Loucy (cell line): ENCODE measurements around the gene SMIM3.

ENCODE experiments used
- H2AFZ ChIP-seq: fragments of 200-600 bp; sonication (generic); 2 replicates; pipeline ENCODE4 v1.6.0; 2016; ENCODE audit warnings: antibody characterized with exemption, mild to moderate bottlenecking, low read length, moderate library complexity
- H3F3A ChIP-seq: fragments of 200-600 bp; 2 replicates; pipeline ENCODE4 v1.6.0; 2016; ENCODE audit warnings: antibody characterized with exemption, low read depth, mild to moderate bottlenecking
- H3K27me3 ChIP-seq: fragments of 200-600 bp; sonication (generic); 2 replicates; pipeline ENCODE4 v1.6.1; 2014; ENCODE audit warnings: low read length, mild to moderate bottlenecking; ENCODE audit not compliant: insufficient read depth, poor library complexity, severe bottlenecking
- H3K36me3 ChIP-seq: fragments of 200-600 bp; sonication (generic); 2 replicates; pipeline ENCODE4 v1.6.1; 2016; ENCODE audit warnings: low read length; ENCODE audit not compliant: insufficient read depth
- H3K4me1 ChIP-seq: fragments of 200-600 bp; sonication (generic); 2 replicates; pipeline ENCODE4 v1.5.1; 2014; ENCODE audit warnings: low read length, mild to moderate bottlenecking; ENCODE audit not compliant: insufficient read depth, poor library complexity, severe bottlenecking
- H3K4me2 ChIP-seq: fragments of 200-600 bp; sonication (generic); 2 replicates; pipeline ENCODE4 v1.6.0; 2014; ENCODE audit warnings: antibody characterized with exemption, low read length, low read depth, mild to moderate bottlenecking; ENCODE audit not compliant: poor library complexity, severe bottlenecking
- H3K4me3 ChIP-seq: fragments of 200-600 bp; sonication (generic); 2 replicates; pipeline ENCODE4 v1.5.1; 2014; ENCODE audit warnings: low read length, mild to moderate bottlenecking, mixed read lengths; ENCODE audit not compliant: poor library complexity, severe bottlenecking
- H3K79me2 ChIP-seq: fragments of 200-600 bp; sonication (generic); 2 replicates; pipeline ENCODE4 v1.6.1; 2014; ENCODE audit warnings: low read length; ENCODE audit not compliant: insufficient read depth
- H3K9ac ChIP-seq: fragments of 200-600 bp; sonication (generic); 2 replicates; pipeline ENCODE4 v1.6.0; 2014; ENCODE audit warnings: mild to moderate bottlenecking, low read depth, low read length, moderate library complexity; ENCODE audit not compliant: poor library complexity, severe bottlenecking
- H3K9me2 ChIP-seq: fragments of 200-600 bp; sonication (generic); replicated peaks from 2 replicates; pipeline ENCODE4 v1.6.1; 2016; ENCODE audit warnings: low read depth, low read length, mixed read lengths
- H3K9me3 ChIP-seq: fragments of 200-600 bp; sonication (generic); 2 replicates; pipeline ENCODE4 v1.6.1; 2014; ENCODE audit warnings: mild to moderate bottlenecking, antibody characterized with exemption, low read length, low read depth; ENCODE audit not compliant: insufficient read depth
- H4K20me1 ChIP-seq: fragments of 200-600 bp; sonication (generic); 2 replicates; pipeline ENCODE4 v1.6.0; 2014; ENCODE audit warnings: antibody characterized with exemption, low read length, mild to moderate bottlenecking; ENCODE audit not compliant: insufficient read depth, poor library complexity, severe bottlenecking
- CTCF ChIP-seq: fragments of 200-600 bp; sonication (generic); conservative IDR thresholded peaks from 2 replicates; pipeline ENCODE4 v1.5.1; 2014; ENCODE audit warnings: mild to moderate bottlenecking, antibody characterized with exemption, low read length
- EZH2phosphoT487 ChIP-seq: fragments of 200-600 bp; IDR thresholded peaks from 2 replicates; pipeline ENCODE4 v1.6.1; 2018; ENCODE audit warnings: antibody characterized with exemption, mild to moderate bottlenecking, moderate library complexity, borderline replicate concordance

Gene SMIM3

GRCh38 chr5:150779397-150780186 is 1.0 kb downstream of the SMIM3 start:
- Histone ChIP-seq H3K9ac (peak overlapping the region; percentile 97), H3F3A (peaks cover 19% of the 10 kb centered on the region), H3K4me2 (peak overlapping the region; percentile 95), H3K4me3 (peak overlapping the region; percentile 94), H2AFZ (no peak overlapping the region), H4K20me1 (no peaks in the 10 kb centered on the region), H3K79me2 (peaks cover 90% of the 10 kb centered on the region), H3K27me3 (peaks cover 7% of the 10 kb centered on the region), H3K9me2 (no peaks in the 10 kb centered on the region), H3K4me1 (peaks cover 62% of the 10 kb centered on the region), H3K9me3 (no peaks in the 10 kb centered on the region), H3K36me3 (peaks cover 7% of the 10 kb centered on the region; the same call in 1 of the 2 replicates)
- TF ChIP-seq EZH2phosphoT487, result no peak
- peak; percentile 22; the same call in 1 of the 2 replicates for TF ChIP-seq CTCF

GRCh38 chr5:150780187-150780692 is 1.7 kb downstream of the SMIM3 start:
- H2AFZ ChIP-seq, result no peak overlapping the region
- peaks cover 7% of the 10 kb centered on the region; the same call in 1 of the 2 replicates for H3K36me3 ChIP-seq
- H4K20me1 ChIP-seq, result no peaks in the 10 kb centered on the region
- H3F3A ChIP-seq, result peaks cover 22% of the 10 kb centered on the region
- peak overlapping the region; percentile 94 for H3K4me3 ChIP-seq
- TF ChIP-seq CTCF (no peak), EZH2phosphoT487 (no peak)
- no peaks in the 10 kb centered on the region for H3K9me2 ChIP-seq
- H3K9me3 ChIP-seq, result no peaks in the 10 kb centered on the region
- peaks cover 7% of the 10 kb centered on the region for H3K27me3 ChIP-seq
- H3K9ac ChIP-seq, result peak overlapping the region; percentile 97
- peaks cover 62% of the 10 kb centered on the region for H3K4me1 ChIP-seq
- H3K79me2 ChIP-seq, result peaks cover 92% of the 10 kb centered on the region
- H3K4me2 ChIP-seq, result peak overlapping the region; percentile 95

GRCh38 chr5:150780816-150781221 is 2.3 kb downstream of the SMIM3 start:
- H3K4me2 ChIP-seq, result peak overlapping the region; percentile 95
- H3K9ac ChIP-seq, result peak overlapping the region; percentile 97

More at GRCh38 chr5:150780816-150781221, 2.3 kb downstream of the SMIM3 start:
- H3K9me3 ChIP-seq, result peaks cover 2% of the 10 kb centered on the region
- H4K20me1 ChIP-seq, result peaks cover 1% of the 10 kb centered on the region
- peaks cover 7% of the 10 kb centered on the region for H3K27me3 ChIP-seq
- no peaks in the 10 kb centered on the region for H3K9me2 ChIP-seq
- peaks cover 22% of the 10 kb centered on the region for H3F3A ChIP-seq
- H2AFZ ChIP-seq, result no peak overlapping the region
- H3K79me2 ChIP-seq, result peaks cover 92% of the 10 kb centered on the region
- TF ChIP-seq EZH2phosphoT487 (no peak), CTCF (no peak)
- peak overlapping the region; percentile 94 for H3K4me3 ChIP-seq
- peaks cover 8% of the 10 kb centered on the region for H3K36me3 ChIP-seq
- H3K4me1 ChIP-seq, result peaks cover 60% of the 10 kb centered on the region
